Stimulated activated CD8-positive, alpha-beta memory T cell treated with anti-CD3 and anti-CD28 coated beads, Interleukin-15, amount 100 ng/mL, for 48 hours (primary cell): Measurements from ENCODE around the gene PLA2G6.
A peak's percentile ranks its signal among the peaks of the same experiment; 100 is the strongest.
"Not testable (repeated sequence)": the region's sequence is repeated elsewhere in the genome, so short reads cannot be mapped to it uniquely, and the experiment has no call there.

Source experiments
- DNase-seq, 2 donors: peaks; one replicate each; pipeline ENCODE4 v3.0.0-alpha.2; 2020; ENCODE audit warnings: low read depth in 2 of 2

PLA2G6 gene

DNA sequence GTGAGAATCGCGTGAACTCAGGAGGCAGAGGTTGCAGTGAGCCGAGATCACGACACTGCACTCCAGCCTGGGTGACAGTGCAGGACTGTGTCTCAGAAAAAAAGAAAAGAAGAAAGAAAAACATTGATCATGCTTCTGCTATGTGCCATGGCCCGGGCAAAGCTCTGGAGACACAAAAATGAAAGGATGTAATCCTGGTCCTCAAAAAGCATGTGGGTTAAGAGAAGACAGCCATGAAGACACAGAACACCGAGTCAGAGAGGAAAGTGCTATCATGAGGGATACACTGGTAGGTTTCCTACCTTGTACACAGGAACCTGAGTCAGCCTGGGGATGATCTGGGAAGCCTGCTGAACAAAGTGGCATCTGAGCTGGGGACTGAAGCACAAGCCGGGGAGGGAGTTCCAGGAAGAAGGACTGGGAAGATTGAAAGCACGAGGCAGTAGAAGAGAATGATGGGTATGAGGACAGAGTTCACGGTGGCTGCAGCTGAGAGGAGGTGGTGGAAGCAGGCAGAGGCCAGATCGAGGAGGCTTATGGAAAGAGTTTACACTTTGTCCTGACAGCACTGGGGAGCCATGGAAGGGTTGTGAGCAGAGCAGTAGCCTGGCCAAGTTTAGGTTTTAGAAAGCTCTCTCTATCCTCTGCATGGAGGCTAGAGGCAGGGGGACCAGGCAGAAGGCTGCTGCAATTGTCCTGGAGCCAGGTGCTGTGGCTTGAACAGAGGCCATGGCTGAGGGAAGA, 10.3 kb upstream of the PLA2G6 start:
- no peak for DNase-seq

DNA sequence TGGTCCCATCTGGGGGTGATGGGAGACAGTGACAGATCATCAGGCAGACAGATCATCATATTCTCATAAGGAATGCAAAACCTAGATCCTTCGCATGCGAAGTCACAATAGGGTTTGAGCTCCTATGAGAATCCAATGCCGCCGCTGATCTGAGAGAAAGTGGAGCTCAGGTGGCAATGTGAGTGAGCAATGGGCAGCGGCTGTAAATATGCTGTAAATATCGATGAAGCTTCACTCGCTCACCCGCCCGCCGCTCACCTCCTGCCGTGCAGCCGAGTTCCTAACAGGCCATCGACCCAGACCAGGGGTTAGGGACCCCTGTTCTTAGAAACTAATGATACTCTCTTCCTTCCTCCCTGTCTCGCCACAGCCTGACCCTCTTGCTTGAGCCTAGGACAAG, 9.4 kb upstream of the PLA2G6 start:
- no peak for DNase-seq

DNA sequence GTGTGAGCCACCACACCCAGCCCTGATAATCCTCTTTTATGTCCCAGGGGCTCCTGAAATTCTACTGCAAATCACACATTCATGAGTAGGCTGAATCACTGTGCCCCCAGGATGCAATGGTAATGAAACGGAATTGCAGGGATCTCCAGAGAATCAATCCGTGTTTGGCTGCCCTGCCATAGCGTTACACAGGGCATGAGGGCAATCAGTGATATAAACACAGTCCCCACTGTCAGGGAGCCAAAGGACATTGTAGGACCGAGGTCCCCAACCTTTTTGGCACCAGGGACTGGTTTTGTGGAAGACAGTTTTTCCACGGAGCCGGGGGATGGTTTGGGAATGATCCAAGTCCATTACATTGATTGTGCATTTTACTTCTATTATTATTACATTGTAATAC, 9.0 kb upstream of the PLA2G6 start:
- DNase-seq = no peak

DNA sequence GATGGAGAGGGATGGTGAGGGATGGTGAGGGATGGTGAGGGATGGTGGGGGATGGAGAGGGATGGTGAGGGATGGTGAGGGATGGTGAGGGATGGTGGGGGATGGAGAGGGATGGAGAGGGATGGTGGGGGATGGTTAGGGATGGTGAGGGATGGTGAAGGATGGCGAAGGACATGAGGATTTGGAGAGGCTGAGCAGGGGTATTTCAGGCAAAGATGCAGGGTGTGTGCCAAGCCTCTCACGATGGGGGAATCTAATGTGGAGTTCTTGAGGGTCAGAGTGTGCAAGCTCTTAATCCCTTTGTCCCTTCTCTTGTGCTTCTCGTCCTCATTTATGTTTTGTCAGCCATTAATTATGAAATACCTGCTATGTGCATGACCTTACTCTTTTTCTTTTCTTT, 7.5 kb upstream of the PLA2G6 start:
- DNase-seq = no peak

DNA sequence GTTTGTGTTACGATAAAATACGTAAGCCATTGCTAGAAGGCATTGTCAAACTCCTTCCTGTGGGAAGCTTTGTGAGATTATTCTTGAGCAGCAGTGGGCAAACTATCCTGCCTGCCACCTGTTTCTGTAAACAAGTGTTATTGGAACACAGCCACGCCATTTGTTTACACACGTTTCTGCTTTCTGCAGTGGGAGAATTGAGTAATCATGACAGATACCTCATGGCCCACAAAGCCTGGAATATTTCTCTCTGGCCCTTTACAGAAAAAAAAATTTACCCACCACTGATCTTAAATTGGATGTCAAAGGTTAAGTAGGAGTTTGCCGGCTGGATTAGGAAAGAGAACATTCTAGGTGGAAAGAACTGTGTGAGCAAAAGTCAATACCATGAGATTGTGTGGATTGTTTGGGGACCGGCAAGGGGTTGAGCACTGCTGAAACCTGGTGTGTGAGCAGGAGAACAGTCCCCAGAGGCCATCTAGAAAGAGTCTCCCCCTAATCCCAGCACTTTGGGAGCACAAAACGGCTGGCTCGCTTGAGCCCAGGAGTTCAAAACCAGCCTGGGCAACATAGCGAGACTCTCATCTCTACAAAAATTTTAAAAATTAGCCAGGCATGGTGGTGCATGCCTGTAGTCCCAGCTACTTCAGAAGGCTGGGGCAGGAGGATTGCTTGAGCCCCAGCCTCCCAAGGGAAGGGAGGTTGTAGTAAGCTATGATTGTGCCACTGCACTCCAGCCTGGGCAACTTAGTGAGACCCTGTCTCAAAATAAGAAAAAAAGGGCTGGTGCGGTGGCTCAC, 6.0 kb upstream of the PLA2G6 start:
- no peak for DNase-seq

DNA sequence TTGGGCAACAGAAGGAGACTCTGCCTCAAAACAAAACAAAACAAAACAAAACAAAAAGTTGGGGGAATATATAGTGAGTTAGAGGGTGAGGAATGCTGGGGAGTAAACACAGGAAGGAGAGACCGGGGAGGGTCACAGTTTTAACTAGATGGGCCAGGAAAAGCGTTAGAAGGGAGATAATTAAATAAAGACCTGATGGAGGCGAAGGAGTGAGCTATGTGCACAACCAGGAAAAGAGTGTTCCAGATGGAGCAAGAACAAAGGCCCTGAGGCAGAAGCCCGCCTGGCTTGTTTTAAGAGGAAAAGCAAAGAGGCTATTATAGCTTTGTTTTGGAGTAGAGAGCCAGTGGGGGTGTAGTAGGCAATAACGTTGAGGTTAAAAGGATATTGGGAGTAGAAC, 4.8 kb upstream of the PLA2G6 start:
- no peak for DNase-seq

DNA sequence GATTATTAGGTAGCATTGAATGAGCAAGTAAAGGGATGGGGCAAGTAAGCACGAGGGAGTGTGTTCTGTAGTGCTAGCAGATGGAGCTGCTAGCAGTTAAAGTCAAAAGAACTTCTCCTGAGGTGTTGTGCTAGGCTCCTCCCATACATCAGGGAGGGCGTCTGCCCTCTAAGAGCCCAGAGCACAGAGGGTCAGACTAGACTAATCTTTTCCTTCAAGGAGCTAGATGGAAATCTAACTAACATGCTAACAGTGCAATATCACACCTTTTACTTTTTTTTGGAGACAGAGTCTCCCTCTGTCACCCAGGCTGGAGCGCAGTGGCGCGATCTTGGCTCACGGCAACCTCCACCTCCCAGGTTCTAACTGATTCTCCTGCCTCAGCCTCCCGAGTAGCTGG, 3.2 kb upstream of the PLA2G6 start:
- DNase-seq = no peak

DNA sequence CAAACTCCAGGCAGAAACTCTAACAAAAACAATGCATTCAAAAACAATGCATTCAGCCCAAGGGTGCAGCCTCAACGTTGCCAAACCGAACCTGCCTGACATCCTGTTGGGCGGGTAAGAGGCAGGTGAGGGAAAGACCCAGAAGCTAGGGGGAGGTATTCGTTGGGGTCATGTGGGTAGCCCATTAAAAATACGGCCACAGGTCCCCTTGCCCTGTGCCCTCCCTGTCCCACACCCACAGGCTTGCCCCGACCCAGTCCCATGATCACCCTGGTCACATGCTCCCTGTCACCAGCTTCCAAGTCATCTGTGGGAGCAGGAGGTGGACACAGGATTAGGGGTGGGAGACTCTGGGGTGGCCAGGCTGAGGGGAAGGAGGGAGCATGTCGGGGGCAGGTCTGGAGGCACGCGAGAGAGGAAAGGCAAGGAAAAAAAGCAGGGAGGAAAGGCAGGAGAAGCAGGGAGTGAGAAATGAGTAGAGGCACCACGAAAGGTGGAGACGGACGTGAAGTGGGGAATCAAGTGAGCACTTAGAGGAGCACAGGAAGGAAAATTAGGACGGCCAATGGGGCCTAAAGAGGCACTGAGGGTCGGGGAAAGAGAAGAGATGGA, 683 bp downstream of the PLA2G6 start:
- DNase-seq = no peak

DNA sequence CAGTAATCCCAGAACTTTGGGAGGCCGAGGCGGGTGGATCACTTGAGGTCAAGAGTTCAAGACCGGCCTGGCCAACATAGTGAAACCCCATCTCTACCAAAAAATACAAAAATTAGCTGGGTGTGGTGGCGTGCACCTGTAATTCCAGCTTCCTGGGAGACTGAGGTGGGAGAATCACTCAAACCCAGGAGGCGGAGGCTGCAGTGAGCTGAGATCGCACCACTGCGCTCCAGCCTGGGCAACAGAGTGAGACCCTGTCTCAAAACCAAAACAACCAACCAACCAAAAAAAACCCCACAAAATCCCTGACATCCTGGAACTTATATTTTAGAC, 3.1 kb downstream of the PLA2G6 start:
- DNase-seq = not testable (repeated sequence)

DNA sequence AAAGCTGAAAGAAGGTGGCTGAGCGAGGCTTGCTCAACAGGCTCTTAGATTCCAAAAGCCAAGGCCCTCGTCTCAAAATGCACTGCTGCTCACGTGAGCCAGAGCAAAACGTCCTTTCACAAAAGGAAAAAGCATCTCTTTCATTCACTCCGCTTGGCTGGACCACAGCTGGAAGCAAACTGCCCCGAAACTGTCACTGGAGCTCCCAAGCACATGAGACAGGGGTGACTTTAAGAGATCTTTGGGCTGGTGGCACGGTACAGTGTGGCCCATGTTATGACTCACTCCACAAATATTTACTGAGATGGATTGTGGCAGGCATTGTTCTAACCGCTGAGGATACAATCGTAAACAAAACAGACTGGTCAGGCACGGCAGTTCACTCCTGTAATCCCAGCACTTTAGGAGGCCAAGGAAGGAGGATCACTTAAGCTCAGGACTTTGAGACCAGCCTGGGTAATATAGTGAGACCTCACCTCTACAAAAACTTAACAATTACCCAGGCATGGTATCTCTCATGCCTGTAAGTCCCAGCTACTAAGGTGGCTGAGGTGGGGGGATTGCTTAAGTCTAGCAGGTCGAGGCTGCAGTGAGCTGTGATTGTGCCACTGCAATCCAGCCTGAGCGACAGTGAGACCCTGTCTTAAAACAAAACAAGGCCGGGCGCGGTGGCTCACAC, 3.6 kb downstream of the PLA2G6 start:
- DNase-seq = no peak

DNA sequence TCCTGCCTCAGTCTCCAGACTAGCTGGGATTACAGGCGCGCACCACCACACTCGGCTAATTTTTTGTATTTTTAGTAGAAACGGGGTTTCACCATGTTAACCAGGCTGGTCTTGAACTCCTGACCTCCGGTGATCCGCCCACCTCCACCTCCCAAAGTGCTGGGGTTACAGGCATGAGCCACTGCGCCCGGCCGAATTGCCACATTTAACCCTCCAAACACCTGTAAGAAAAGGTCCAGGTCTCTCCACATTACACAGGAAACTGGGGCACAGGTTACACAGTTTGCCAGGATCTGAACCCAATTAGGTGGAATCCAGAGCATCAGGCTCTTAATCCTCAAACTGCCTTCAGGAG, 4.1 kb downstream of the PLA2G6 start:
- not testable (repeated sequence) for DNase-seq

DNA sequence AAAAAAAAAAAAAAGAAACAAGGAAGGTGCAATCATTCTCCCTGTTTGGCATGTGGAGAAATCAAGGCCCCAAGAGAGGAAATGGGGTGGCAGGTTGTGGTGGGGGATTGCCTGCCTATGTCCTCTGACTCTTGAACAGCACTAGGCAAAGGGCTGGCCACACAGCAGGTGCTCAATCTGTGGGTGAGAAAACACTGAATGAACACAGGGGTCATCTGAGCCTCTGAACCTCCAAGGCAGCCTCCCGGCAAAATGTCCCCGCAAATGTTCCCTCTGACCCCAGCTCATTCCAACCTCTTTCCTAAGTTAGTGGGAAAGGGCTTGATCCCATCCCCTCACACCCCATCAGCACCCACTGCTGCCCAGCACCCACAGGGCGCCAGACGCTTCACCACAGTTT, 4.6 kb downstream of the PLA2G6 start:
- DNase-seq = no peak

DNA sequence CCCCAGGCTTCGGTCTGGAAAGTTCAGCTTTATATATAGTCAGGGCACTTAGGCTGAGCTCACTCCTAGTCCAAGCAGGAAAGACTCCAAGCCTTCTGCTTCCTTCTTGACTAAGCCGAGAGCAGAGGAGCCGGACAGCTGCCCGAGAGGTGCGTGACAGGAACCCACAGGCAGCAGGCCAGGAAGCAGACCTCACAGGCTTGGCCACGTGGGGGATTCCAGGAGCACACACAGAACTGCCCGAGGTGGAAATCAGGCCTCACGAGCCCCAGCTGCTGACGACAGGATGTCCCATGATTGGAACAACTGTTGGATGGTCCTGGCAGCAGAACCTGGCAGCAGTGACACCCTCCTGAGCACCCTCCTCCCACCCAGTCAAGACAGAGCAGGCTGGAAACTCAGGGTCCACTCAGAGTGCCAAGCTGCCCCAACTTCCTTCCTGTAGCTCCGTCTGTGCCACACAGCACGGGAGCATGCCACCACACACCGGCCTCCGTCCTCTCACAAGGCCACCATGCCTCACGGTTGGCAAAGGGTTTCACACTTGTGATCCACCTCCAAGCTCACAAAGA, 5.4 kb downstream of the PLA2G6 start:
- peak in 1 of 2 donors; percentile 41 for DNase-seq

DNA sequence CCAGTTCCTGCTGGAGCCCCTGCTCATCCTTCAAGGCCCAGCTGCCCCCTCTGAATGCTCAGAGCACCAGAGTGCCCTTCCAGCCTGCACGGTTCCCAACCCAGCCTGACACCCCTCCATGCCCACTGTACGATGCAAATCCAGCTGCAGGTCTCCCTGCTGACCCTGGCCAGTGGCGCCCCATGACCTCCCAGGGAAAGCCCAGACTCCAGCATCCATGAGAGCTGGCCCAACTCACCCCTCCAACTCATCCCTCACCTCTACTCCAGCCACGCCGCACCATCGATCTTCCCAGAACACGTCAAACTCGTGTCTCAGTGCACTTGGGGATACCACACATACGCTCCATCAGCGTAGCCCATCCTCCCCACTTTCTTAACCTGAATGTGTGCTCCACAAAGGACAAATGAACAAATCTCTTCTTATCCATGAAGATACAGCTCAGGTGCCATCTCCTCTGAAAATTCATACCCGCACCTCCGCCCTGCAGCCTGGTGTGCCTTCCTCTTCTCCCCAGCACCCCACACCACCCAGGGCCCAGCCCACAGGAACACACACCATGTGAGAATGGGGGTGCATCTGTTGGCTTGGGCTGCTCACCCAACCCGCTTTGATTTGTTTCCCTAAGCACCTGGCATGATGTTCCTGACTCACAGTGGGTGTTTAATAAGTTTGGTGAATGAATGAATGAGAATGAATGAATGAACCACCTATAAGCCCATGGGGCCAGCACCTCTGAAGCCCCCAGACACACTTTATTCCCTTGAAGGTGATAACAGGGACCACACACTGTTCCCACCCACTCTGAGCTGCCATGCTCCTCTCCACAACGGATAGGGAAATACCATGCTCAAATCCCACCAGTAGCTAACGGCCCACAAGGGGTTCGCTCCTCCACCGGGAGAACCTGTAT, 6.2 kb downstream of the PLA2G6 start:
- DNase-seq = no peak

DNA sequence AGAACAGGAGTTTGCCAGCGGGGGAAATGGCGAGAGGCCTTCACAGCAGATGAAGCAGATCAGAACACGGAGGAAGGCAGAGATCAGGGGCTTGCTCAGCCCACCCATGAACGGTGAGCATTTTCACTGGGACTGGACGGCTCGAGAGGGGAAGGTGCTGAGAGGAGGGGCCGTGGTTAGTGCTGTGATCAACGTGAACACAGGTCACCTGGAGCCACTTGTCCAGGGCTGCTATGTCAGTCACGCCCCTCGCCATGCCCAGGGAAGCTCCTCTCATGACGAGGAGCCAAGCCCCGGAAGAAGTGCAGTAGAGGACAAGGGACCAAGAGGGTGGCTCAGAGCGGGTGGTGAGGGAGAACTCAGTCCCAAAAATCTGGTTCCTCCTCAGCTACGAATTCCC, 7.0 kb downstream of the PLA2G6 start:
- DNase-seq = no peak

DNA sequence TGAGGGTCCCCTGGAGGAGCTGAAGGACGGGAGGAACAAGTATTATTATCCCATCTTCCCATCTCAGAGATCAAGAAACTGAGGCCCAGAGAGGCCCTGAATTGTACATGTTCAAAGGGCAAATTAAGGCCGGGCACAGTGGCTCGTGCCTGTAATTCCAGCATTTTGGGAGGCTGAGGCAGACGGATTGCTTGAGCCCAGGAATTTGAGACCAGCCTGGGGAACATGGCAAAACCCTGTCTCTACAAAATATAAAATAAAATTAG, 8.1 kb downstream of the PLA2G6 start:
- DNase-seq = no peak

DNA sequence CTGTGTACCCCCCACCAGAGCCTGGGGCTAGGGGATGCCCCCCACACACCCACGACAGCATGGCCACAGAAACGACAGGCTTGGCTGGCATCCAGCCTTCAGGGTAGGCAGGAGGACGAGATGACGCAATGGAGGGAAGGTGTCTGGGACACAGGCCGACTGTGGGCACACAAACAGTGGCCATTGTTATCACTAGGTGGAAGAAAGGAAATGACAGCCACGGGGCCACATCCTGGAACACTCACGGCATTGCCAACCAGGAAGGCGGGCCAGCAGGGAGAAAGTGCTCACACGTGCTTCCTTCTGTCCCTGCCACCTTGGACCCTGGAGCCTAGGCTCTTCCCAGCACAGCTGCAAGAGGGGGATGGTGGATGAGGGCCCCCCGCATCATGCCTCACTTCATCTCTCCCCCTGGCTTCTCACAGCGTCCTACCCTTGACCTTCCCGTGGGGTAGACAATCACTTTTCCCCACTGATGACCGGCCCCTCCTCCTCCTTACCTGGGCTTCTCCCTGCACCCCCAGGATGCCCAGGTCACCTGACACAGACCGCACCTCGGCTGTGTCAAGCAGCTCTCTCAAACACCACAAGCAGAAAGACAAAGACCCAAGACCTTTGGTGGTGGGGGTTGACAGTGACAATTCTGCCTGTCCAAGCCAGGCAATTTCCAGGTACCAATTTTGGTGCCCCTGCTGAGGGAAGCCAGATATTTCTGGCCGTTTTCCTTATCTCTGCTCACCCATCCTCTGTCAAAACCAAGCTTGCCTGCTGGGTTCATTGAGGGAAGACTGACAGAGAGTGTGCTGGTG, 8.6 kb downstream of the PLA2G6 start:
- DNase-seq = peak in 1 of 2 donors; percentile 48

DNA sequence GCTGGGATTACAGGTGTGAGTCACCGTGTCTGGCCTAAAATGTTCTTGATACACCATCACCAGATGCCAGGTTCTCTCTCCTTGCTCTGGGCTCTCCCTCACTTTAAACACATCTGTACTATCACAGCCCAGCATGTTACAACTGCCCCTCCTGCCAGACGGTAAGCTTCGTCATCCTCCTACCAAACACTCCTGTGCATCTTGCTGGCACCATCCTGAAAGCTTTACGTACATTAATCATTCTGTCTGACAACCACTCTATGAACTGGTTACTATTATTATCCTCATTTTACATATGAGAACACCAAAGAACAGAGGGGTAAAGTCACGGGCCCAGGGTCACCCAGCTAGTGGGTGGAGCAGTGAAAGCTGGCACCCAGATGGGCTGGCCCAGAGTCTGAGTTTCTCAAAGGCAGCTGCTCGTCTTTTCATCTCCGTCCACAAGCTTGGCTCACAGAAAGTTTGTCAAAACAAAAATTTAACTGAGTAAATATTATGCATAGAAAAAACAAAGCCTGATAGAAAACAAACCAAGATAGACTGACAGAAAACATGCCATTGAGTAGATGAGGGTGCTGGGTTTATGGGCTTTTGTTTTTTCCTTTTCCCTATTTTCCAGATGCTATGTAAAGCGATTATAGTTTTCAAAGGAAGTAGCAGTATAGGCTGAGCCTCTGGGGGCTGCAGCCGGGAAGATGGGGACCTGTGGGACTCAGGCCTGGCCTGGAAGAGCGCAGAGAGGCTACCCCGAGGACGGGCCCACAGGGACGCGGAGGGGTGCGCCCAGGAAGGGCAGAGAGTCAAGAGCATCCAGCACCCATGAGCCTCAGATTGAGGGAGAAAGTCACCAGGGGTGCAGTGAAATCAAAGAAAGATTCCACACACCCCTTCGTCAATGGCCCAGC, 9.5 kb downstream of the PLA2G6 start:
- no peak for DNase-seq

DNA sequence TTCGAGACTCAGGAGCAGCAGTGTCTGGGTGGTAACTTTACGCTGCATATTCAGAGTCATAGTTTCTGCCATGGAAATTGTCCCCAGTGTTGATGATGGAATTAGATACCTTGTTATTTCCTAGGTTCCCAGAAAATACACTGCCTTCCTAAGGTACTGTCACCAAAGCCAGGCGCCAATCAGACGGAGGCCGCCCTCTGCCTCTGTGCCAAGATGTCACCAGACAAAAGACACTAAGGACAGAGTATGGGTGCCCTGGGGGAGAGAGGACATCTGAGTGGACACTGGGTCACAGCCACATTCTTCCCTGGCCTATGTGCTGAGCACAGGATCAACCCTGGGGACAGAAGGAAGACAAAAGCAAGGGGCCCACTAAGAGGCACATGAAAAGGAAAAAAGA, 11.2 kb downstream of the PLA2G6 start:
- no peak for DNase-seq

DNA sequence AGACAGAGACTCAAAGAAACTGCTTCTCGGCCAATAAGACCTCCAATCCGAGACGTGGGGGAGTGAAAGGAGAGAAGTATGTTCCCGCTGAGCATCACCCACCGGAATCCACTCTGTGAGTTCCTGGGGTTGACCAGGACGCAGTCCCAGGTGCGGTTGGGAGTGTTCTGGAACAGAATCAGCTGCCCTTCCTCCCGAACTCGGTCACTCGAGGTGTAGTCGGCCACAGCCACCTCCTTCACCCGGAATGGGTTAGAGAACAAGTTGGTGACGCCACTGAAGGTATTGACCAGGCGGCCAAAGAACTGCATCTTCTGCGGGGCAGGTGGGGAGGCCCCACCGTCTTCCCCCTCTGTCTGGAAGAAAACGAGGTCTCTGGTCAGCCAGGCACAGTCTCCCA, 12.5 kb downstream of the PLA2G6 start:
- no peak for DNase-seq
